Embryonic facial prominence (tissue), 1 donor: ENCODE data around the gene PACSIN2.
"Not testable (repeated sequence)": the region's sequence is repeated elsewhere in the genome, so short reads cannot be mapped to it uniquely, and the experiment has no call there.

Source experiments
- DNase-seq: peaks from one replicate; pipeline ENCODE4 v3.0.0-alpha.2; 2016; ENCODE audit errors: extremely low spot score

PACSIN2 gene

GRCh38 chr22:42966497-42966896 lies 48.5 kb downstream of the PACSIN2 start:
- no peak for DNase-seq

GRCh38 chr22:42964994-42965699 lies 49.8 kb downstream of the PACSIN2 start:
- no peak for DNase-seq

- DNase-seq: no peak
These were observed 51.7 kb downstream of the PACSIN2 start for GRCh38 chr22:42963231-42963595.

GRCh38 chr22:42962295-42963230 lies 52.4 kb downstream of the PACSIN2 start:
- DNase-seq: no peak

DNA sequence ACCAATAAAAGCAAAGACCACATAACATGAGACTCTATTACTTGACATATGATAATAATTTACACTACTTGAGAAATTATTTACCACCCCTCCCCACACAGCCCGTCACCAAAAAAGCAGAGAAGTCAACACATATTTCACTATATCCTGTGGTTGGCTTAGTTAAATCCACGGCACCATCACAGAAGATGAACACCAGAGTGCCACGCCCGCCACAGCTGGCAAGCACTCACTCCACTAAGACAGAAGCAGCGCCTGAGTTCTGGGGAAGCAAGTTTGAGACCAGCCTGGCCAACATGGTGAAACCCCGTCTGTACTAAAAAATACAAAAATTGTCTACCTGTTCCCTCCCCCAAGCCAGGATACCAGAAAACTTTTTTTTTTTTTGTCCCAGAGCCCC lies 53.1 kb downstream of the PACSIN2 start:
- no peak for DNase-seq

- not testable (repeated sequence) for DNase-seq
These were observed 53.6 kb downstream of the PACSIN2 start for GRCh38 chr22:42961400-42961690.

- DNase-seq: no peak
These were observed 54.2 kb downstream of the PACSIN2 start for GRCh38 chr22:42960531-42961399.

DNA sequence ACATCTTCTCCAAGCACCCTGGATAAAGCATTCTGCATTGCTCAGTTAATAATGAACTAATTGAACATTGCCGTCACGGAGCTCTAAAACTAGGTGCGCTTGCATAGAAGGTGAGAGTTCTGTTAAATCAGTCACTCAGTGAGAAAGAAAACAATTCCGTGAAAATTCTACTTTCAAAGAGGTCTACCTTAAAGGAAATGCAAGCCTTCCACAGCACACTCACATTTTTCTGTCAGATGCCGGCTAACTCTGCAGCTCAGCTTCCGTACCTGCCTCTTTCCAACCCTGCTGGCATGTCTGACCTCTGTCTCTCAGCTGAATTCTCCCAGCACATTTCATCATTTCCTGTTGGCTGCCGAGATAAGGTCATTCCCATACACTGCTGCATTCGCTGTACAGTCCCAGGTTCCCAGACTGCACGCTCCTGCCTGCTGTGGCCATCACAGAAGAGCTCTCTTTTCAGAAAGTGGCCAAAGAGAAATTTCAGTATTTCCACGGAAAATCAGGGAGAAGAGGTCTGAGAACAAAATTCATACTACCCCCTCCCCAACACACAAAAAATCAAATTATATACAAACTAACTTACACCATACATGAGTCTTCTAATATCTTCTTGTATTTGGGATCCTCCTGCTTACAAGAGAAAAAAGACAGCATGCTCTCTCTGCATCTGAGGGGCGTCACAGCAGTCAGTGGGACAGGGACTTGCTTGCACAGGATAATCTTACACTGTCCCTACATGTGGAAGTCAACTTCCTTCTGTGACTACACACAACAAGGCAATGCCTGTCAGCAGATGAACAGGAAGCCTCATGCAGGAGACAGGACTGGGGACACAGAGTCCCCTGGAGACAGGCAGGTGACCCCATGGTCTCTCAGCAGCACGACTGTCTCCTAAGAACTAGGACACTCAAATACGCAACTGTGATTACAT lies 55.1 kb downstream of the PACSIN2 start:
- no peak for DNase-seq

GRCh38 chr22:42958937-42959336 lies 56.0 kb downstream of the PACSIN2 start:
- DNase-seq: no peak

GRCh38 chr22:42957958-42958357 lies 57.0 kb downstream of the PACSIN2 start:
- no peak for DNase-seq

- no peak for DNase-seq
These were observed 57.4 kb downstream of the PACSIN2 start for GRCh38 chr22:42957544-42957943.

- no peak for DNase-seq
These were observed 59.1 kb downstream of the PACSIN2 start for GRCh38 chr22:42955848-42956247.

- no peak for DNase-seq
These were observed 59.8 kb downstream of the PACSIN2 start for GRCh38 chr22:42955087-42955635.

DNA sequence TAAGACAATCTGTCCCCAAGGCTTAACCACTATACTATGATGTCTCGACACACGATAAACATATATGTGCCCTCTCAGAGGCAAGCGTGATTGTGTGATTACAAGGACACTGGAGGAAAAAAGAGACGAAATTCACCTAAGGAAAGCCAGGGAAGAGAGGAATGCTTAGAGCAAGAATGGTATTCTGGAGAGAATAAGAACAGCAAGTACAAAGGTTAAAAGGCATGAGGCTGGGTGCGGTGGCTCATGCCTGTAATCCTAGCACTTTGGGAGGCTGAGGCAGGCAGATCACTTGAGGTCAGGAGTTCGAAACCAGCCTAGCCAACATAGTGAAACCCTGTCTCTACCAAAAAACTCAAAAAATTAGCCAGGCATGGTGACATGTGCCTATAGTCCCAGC lies 61.2 kb downstream of the PACSIN2 start:
- not testable (repeated sequence) for DNase-seq

- no peak for DNase-seq
These were observed 63.7 kb downstream of the PACSIN2 start for GRCh38 chr22:42951093-42951710.

- DNase-seq: no peak
These were observed 64.7 kb downstream of the PACSIN2 start for GRCh38 chr22:42950281-42950680.

- DNase-seq: no peak
These were observed 65.8 kb downstream of the PACSIN2 start for GRCh38 chr22:42949159-42949558.

GRCh38 chr22:42948294-42948693 lies 66.7 kb downstream of the PACSIN2 start:
- DNase-seq: no peak

DNA sequence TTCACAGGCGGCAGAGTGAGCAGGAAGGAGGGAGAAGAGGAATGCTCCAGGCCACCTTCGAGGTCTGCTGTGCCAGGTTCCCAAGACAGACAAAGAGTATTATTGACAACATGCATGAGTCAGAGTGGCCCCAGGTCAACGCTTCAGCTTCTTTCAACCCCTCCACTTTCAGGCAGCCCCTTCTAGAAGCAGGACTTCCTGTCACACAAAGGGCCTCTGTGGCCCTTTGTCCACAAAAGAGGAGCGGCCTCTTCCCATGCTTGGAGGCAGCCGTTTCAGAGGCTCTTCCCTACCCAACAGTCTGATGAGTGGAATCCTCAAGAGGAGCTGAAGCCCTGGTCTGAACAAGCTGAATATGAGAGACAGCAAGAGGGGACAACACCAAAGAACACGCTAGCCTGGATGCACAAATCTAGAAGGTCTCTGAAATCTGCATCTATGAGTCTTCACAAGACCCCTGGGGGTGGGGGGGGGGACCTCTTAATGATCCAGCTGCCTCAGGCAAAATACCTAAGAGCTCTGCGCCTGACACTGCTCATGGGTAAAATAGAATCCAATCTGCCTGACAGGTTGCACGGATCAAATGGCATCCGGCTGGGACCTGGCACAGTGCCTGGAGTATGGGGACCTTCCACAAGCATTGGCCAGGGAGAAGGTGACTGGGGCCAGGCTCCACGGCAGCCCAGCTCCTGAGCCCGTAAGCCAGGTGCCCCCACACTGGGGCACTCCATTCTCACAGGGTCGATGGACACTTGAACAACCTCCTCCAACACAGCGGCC lies 67.5 kb downstream of the PACSIN2 start:
- no peak for DNase-seq
